Stimulated activated CD4-positive, alpha-beta T cell treated with anti-CD3 and anti-CD28 coated beads, Interleukin-1b, Interleukin-23, amount 100 ng/mL, for 48 hours (primary cell): ENCODE results near the gene CUTA.

Experiments used
- DNase-seq: peaks from one replicate; pipeline ENCODE4 v3.0.0-alpha.2; 2020

CUTA gene

DNA sequence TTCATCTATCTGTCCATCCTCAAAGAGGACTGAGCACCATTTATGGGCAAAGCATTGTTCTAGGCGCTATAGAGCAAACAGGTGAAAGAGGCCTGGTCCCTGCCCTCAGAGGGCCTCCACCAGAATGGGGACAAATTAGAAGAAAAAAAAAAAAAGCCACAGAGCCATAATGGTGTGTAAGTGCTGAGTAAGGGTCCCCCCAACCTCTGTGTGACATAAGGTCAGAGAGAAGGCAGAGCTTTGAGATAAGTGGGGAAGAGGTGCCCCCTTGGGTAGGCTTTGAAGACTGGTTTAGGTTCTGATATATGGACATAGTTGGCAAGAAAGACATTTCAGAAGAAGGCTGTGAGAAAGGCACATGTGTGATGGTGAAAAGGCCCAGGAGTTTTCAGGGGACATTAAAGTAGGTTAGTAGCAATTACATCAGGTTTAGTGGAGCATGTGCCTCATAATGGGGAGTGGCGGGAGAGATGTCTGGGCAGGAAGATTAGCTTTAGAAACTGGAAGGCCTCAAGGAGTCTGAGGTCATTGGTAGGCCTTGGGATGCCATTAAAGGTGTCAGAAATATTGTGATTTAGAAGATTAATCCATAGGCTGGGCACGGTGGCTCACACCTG lies 21.2 kb upstream of the CUTA start:
- DNase-seq = no peak

DNA sequence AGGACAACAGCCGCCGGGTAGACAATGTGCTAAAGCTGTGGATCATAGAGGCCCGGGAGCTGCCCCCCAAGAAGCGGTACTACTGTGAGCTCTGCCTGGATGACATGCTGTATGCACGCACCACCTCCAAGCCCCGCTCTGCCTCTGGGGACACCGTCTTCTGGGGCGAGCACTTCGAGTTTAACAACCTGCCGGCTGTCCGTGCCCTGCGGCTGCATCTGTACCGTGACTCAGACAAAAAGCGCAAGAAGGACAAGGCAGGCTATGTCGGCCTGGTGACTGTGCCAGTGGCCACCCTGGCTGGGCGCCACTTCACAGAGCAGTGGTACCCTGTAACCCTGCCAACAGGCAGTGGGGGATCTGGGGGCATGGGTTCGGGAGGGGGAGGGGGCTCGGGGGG lies 19.8 kb upstream of the CUTA start:
- DNase-seq = no peak

DNA sequence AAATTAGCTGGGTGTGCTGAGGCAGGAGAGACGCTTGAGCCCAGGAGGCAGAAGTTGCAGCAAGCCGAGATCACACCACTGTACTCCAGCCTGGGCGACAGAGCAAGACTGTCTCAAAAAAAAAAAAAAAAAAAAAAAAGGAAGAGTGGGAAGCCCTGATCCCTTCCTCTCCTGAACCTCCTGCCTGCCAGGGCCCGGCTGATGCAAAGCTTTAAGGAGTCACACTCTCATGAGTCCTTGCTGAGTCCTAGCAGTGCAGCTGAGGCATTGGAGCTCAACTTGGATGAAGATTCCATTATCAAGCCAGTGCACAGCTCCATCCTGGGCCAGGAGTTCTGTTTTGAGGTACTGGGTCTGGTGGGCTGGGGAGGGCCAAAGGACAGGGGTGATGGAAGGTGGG lies 17.1 kb upstream of the CUTA start:
- no peak for DNase-seq

GRCh38 chr6:33433544-33434191 lies 15.8 kb upstream of the CUTA start:
- no peak for DNase-seq

GRCh38 chr6:33433001-33433543 lies 15.2 kb upstream of the CUTA start:
- DNase-seq = no peak

DNA sequence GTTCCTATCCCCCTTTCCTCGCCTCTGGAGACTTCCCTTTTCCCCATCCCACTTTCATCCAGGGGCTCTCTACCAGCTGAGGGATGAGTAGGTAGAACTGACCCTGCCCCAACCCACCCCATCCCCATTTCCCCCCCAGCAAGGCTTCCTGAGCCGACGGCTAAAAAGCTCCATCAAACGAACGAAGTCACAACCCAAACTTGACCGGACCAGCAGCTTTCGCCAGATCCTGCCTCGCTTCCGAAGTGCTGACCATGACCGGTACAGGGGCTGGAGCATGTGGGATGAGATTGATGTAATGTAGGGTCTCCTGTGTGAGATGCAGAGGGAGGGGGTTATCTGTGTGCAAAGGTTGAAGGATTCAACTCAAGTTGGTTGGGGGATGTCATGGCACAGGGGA lies 14.6 kb upstream of the CUTA start:
- DNase-seq = no peak

DNA sequence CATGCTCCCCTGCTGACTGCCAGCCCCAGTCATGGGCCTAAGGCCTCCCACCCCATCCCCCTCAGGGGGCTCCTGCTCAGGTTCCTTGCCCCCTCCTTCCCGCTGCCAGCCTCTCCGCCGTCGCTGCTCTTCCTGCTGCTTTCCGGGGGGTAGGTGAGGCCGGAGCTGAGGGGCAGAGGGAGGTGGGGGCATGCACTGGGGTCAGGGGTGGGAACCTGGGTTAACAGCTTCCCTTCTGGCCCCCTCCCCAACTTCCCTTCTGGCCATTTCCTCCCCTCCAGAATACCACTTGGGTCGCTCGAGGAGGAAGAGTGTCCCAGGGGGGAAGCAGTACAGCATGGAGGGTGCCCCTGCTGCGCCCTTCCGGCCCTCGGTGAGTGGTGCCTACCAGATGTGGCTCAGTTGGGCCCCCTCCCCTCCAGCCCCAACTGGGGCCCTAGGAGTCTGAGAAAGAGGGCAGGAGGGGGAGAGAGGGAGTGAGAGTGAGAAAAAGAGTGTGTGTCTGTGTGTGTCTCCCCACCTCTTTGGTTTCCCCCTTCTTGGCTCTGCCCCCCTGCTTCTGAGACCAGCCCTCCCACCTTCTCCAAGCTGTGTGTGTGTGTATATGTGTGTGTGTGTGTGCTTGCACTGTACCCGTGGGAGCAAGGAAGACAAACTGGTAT lies 14.1 kb upstream of the CUTA start:
- no peak for DNase-seq

- DNase-seq = peak; percentile 82
Measured at GRCh38 chr6:33430991-33431879, 13.3 kb upstream of the CUTA start.

- no peak for DNase-seq
Measured at GRCh38 chr6:33430334-33430733, 12.4 kb upstream of the CUTA start.

GRCh38 chr6:33429750-33430052 lies 11.8 kb upstream of the CUTA start:
- DNase-seq = no peak

GRCh38 chr6:33428966-33429749 lies 11.3 kb upstream of the CUTA start:
- no peak for DNase-seq

DNA sequence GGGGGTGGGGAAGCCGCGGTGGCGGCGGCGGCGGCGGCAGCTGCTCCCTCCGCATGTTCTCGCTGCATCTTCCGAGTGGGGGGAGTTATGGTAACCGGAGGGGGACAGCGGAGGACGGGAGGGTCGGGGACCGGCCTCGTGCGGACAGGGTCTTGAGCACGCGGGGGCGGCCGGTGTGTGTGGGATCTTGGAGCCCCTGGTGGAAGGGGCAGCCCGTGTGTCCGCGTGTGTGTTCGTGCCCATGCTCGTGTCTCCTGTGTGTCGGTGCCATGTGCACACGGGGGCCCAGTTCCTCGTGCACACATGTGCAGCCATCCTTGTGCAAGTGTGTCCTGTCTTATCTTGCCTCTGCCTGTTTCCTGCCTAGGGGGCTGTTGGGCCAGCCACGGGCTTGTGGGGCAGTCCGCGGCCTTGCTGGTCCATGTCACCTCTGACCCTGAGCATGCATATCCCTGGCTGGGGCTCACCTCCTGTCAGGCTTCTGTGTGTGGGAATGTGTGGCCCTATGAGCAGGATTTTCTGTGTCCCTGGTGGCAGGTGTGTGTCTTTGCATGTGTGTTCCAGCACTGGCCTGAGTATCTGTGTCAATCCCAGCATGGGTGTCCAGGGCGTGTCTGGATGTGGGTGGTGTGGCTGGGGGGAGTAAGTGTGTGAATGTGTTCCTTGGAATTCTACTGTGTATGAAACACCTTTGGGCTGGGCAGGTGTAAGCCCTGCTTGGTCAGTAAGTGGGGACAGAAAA lies 10.5 kb upstream of the CUTA start:
- DNase-seq = peak; percentile 43

DNA sequence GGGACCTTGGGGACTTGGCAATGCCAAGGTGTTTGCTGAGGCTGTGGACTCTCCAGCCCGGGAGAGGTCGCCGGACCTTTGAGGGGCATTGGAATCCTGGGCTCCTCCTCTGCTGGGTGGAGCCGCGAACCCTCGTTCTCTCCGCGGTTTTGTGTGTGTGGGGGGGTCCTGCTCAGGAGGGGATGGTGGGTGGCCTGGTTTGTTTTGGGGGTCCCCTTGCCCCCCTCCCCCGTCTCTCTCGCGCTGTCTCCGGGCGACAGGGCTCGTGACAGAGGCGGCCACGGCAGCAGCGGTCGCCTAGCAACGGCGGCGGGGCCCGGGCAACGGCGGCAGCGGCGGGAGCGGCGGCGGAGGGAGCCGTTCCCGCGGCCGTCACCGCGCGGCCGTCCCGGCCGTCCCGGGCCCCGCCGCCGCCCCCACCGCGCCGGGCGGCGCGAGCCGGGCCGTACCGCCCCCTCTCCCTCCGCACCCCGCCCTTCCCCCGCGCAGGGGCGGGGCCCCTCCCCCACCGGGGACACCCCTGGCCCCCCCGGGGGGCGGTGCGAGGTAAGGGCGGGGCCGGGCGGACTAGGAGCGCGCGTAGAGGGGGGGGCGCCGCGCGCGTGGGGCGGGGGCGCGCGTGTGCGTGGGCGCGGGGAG lies 9.8 kb upstream of the CUTA start:
- peak; percentile 48 for DNase-seq

DNA sequence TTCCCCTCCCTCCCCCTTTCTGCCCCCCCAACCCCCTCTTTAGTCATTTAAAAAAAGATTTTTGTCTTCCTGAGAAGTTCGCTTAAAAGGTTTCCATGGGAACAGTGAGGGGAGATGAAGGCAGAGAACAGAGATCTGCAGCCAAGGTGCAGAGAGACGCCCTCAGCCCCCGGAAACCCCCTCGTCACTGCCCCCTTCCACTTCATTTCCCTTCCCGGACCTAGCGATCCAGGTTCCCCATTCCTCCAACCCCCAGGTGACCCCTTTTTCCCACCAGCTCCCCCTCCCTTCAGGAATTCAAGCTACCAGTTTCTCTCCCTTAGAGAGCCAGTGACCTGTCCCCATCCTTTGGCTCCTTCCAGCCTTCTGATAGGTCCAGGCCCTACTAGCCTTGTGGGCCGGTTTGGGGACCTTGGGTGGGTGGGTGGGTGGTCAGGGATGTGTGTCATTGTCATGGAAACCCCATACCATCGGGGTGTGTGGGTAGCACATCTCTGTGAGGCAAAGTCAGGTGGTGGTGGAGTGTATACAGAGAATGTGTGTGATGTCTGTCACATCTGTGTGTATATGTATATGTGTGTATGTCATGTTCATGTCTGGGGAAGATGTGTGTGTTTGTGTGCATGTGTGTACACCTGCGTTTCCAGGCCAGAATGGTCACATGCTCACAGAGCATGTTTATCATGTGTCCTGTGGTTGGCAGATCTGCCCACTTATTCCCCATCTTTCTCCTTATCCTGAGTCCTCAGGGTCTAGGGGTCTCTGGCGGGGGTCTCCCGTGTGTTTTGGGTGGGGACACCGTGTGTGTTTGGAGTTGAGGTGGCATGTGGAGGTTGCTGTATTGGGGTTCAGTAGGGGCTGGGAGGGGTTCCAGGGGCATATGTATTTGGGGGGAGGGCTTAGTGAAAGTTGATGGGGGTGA lies 8.9 kb upstream of the CUTA start:
- DNase-seq = no peak

DNA sequence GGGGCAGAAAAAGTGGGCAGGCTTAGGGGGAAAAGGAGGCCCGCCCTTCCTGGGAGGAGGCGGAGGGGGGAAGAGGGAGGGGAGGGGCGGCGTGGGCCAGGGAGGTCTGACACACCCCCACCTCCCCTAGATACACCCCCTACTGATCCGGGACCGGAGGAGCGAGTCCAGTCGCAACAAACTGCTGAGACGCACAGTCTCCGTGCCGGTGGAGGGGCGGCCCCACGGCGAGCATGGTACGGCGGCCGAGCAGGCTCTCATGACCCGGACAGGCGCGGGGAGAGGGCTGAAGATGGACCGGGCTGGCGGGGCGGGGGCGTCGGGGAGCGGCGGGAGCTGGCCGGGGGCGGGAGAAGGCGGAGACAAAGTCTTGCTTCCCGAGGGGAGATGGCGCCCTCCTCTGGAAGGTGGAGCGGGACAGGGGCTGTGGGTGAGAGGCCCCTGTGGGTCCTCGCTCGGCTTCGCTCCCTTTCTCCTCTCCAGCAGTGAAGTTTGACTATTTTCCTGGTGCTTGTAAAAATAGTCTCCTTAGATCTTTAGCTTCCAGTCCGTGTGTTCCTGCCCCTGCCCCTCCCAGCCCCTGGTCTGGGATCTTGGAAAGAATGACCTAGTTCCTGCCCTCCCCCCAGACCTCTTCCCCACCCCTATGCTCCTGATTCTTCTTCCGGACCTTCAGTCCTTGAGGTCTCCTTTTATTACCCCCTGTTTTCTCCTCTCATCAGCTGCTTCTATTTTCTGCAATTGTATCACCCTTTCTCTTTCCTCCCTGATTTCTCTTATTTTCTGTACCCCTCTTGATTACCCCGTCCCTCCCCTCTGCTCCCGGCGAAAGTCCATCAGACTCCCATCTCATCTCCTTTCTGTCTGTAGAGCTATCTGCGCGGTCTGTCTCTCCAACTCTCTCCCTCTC lies 8.0 kb upstream of the CUTA start:
- peak; percentile 85 for DNase-seq

DNA sequence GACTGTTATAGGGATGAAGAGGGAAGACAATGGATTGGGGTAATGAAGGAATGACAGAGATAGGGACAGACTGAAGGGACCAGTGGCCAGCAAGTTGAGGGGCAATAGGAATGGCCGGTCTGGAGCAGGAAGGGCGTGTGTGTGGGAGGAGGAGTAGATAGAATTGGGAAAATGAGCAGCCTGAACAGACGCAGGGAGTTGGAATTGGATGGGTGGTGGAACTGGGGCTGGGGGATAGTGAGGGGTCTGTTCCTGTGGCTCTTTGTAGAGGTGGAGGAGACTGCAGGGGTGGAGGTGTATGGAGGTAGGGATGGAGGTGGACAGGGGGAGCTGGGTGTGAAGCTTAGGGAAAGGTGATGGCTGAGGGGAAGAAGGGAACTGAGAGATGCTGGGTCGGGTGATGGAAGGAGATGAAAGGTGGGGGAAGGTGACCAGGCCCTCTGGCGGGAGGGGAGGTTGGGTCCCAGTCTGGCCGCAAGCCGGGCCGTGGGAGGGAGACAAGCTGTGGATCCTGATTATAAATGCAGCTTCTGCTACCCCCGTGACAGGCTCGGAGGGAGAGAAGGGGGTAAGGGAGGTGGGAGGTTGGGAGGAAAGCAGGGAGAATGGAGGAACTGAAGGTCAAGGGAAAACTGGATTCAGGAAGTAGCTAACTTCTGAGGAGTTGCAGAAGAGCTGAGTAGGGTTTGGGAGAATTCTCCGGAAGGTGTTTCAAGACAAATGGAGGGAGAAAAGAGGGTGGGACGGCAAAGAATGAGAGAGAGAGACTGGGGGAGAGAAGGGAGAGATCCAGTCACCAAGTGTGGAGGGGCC lies 7.2 kb upstream of the CUTA start:
- no peak for DNase-seq

GRCh38 chr6:33423777-33424176 lies 5.9 kb upstream of the CUTA start:
- no peak for DNase-seq

- DNase-seq = no peak
Measured at GRCh38 chr6:33421344-33421643, 3.4 kb upstream of the CUTA start.
